ENCODE measurements around the gene ACAP2.

ACAP2 gene

DNA sequence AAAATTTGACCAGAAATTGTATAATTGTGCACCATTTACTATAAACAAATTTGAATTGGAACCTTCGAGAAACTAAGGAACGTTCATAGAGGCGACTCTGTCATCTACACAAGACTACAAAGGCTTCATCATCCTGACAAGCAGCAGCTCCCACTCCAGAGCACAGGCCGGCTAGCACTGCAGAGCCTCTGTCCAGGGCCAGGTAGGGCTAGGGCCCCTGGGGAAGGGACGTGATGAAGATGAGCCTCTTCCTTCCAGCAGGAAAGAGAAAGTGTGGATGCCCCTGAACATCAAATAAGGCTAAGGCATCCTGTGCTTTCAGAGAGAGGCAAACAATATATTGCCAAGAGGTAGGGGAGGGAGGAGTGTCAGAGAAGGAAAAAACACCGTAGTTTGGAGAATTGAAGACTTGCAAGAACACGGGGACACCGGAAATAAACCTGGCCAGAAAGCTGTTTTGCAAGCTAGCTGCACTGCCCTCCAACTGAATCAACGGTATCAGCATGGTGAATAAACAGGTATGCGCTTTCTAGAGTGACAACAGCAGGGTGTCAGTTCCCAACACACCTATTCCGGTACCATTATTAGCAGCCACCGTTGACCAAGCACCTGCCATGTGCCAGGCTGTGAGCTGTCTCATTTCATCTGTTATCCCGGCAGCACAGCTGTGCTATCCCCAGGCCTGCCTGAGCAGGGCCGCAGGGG, 184.2 kb downstream of the ACAP2 start:
- no peak for DNase-seq (ENCODE audit: low read depth)

DNA sequence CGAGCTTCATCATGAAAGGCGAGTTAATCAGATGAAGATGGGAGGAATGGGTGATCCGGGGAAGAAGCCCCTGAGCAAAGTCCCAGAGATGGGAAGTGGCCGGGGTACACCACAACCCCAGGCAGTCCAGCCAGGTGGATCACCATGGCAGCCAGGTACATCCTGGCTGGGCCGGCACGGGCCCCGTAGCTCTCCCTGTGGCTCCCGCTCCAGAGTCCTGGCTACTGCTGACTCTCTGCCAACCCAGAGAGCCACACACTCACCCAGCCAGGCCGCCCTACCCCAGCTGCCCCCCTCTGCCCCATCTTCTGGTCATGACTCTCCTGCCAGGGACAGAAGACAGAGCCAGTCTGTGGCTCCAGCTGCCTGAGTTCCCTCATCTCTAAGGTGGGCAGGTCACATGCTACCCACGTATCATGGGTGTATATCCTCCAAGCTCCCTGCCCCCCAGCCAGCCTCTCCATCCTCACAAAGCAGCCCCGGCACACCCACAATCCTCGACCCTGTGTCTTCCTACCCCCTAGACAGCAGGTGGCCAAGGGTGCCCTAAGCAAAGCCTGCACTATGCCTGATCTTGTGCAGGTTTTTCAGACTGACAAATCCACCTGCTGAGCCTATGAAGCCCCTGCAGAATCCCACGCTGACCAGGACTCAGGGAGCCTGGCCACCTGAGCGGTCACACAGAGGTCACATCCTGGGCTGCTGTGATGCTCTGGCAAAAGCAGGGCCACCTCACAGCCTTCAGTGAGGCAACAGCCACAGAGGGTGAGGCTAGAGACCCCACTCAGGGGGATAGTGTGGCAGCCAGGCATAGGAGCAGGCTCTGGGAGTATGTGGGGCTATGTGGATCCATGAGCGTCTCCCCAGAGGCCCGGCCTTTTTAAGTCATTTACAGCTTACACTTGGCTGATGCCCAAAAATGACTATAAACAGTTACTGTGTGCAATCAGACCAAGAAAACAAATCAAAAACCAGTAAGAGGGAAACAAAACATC, 185.1 kb downstream of the ACAP2 start:
- no peak for DNase-seq (ENCODE audit: low read depth)

DNA sequence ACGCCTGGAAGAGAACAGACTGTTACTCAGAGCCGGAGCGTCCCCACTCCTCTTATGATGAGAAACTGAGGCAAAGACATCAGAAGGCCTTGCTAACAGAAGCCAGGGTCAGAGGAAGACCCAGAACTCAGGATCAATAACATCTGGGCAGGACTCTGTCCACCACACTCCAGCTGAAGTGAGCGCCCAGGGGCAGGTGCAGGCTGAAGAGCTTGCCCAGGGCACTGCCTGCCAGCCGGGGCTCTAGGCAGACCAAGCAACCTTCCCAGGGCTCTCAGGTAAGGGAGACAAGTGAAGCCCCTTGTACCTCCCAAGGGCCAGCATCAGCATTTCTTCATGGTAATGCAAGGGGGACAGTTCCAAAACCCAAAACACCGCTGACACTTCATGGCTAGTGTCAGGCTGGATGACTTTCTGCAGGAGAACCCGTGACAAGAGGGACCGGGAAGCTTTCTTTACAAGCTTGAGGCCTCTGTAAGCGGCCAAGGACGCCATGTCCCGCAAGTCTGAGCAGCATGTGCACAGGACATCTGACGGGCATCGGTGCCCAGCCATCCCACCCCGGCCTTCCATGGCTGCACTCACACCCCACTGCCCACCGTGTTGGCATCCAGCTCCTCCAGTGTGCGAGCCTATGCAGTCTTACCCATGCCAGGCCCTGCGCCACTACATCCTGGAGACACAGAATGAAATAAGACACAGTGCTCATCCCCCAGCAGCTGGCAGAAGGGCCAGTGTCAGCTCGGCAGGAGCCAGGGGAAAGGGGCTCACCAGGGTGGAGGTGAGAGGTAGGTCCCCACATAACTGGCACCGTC, 186.0 kb downstream of the ACAP2 start:
- DNase-seq (ENCODE audit: low read depth) = no peak

DNA sequence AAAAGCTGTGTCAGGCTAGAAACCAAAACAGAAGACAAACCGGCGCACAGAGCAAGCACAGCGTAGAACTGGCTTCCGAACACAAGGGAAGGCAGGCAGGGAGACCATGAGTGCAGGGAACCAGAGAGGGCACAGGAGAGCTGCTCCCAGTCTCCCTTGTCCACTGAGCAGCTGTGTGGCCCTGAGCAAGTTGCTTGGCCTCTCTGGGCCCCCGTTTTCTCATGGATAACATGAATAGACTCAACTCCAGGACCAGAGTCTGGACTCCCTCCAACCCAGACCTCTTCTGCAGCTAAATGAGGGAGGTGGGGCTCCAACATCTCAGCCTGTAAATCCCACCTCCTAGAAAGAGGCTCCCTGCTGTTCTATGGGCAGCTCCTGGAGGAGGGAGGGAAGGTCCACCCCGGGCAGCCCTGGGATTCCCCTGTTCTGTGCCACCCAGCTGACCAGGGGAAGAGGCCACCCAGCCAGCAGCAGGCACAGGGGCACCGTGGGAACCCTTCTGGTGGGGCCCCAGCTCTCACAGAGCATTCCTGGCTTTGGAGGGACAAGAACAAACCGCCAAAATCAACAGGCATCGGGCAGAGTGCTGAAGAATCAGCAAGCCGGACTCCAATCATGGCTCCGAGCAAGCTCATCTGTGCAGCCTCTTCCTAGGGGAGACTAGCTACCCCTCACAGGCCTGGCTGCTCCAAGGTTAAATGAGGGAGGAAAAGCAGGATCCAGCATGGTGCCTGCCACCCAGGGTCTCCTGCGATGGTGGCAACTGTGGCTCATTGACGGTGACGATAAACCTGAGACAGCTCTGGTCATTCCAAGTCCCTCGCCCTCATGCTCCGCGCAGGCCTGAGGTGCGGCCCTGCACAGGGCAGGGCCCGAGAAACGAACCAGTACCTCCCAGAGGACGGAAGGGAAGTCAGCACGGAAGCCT, 187.0 kb downstream of the ACAP2 start:
- DNase-seq (ENCODE audit: low read depth) = no peak

DNA sequence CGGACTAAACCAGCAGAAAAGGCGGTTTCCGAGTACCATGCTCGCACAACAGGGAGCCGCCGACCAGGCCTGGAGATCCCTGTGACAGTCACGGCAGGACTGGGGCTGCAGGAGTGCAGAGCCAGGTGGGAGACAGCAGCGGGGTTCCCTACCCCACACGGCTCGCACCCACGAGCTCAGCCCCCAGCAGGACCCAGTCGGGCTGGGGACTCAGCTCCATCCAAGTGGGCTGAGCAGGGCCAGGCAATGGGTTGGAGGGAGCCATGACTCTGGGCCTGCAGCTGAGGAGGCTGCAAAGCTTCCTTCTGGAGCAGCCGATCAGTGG, 187.7 kb downstream of the ACAP2 start:
- DNase-seq (ENCODE audit: low read depth) = no peak

DNA sequence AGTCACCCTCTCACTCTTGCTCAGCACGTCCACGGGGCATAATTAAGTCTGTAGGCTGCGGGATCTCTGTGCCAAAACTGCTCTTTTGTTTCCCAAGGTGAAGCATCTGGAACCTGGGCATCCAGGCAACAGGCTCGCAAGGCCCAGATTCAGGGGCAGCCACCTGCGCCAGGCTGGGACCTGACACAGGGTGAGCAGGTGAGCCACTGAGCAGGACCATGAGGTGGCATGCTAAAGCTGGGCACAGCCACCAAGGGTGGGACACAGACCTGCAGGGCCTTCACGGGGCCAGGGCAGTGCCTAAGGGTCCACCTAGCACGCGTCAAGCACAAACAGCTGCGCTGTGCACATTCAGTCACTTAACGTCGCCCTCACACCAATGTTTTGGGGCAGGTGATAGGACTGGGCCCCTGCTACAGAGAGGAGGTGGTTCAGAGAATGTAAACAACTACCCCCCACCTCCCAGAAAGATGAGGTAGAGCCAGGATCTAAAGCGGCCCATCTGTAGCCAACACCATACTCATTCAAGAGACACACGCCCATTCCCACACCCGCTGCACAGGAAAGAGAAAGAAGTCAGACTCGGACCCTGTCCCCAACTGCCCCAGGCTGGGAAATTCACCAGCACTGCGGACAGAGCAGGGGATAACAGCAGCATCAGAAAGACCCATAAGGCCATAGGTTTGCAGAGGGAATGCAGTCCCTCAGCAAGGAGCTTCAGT, 188.2 kb downstream of the ACAP2 start:
- no peak for DNase-seq (ENCODE audit: low read depth)

DNA sequence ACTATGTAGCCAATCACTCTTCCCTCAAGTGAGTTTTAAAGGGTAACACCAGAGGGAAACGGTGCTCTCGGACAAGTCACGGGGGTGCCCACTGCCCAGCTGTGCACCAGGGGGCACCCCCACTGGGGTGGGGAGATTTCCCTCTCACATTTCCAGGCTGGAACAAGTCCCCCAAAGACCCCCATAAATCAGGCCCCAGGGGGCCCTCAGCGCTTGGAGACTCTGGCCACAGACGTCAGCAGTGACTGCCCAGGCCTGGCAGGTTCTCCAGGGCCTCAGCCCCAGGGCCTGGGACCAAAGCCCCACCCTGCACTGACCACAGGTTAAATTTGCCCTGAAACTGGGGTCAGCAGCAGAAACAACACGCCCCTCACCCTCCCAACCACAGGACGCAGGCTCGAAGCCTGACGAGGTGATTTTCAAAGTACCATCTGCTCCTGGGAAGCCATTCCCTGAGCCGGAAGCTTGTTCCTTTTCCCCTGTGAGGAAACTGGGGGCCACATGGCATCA, 188.8 kb downstream of the ACAP2 start:
- no peak for DNase-seq (ENCODE audit: low read depth)

DNA sequence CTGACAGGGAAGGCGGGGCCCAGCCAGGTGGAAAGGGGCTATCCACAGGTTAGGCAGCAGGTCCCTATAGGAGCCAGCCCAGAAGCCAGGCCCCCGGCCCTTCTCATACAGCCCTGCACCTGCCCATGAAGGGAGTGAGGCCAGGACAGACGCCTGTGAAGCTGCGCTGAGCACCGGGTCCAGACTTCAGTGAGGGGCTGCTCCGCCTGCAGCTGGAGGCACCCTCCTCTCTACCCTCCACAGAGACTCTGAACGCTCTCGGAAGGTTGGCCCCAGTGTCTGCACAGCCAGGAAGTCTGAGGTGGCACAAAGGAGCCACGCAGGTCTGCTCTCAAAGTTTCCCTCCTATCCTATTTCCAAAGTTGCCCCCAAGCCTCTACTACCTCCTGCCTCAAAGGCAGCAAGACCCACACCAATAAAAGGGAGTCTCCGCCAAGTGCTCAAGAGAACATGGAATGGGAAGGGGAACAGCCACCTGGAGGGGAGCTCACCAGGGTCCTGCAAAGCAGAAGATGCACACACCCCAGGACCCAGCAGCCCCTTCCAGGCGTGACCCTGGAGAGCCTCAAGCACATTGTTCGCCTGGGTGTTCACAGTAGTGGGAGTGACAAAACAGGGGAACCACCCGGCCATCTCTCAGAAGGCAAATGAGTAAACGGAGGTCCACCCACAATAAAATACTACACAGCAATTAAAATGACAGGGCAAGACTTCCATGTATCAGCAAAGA, 191.3 kb downstream of the ACAP2 start:
- DNase-seq (ENCODE audit: low read depth) = no peak

DNA sequence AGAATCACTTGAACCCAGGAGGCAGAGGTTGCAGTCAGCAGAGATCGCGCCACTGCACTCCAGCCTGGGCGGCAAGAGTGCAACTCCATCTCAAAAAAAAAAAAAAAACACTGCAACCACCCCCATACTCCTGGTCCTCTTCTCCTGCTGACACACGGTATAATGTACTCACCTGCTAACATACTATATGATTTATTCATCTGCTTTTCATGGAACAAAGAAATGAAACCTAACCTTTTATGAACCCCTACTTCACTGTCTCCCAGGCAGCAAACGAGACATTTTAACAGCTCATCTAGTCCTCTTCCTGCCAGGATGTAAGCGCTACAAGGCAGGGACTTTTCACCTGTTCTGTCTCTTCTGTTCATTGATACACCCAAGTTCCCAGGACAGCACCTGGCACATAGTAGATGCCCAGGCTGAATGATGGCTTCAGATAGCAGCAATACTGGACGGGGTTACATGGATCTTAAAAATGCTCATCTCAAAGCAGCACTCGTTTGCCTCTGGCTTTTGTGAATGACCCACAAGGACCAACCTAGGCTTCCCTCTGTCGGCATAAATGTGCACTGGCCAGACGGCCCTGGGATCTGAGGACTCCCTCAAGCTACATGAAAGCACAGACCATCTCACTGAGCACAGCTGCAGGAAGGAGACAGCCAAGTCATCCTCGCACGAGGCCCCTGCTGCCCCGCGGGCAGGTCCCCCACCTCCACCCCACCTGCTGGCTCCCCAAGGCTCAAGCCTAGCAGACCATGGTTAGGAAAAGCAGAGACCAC, 192.2 kb downstream of the ACAP2 start:
- DNase-seq (ENCODE audit: low read depth) = no peak

DNA sequence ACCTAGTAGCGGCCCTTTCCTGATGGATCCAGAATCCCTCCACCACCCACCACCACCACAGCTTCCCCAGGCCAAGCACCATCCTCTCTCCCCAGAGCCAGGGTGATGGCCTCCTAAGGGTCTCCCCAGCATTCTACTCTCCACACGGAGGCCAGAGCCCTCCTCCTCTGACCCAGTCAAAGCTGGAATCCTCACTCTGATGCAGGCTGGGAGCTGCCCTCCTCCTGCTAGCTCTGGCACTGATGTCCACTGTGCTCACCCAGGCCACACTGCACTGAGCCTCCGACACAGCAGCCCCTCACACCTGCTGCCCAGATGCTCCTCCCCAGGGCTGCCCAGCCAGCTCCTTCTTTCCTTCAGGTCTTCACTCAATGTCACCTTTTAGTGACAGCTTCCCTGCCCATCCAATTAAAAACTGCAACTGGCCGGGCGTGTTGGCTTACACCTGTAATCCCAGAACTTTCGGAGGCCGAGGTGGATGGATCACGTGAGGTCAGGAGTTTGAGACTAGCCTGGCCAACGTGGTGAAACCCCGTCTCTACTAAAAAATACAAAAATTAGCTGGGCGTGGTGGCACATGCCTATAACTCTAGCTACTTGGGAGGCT, 192.9 kb downstream of the ACAP2 start:
- no peak for DNase-seq (ENCODE audit: low read depth)

DNA sequence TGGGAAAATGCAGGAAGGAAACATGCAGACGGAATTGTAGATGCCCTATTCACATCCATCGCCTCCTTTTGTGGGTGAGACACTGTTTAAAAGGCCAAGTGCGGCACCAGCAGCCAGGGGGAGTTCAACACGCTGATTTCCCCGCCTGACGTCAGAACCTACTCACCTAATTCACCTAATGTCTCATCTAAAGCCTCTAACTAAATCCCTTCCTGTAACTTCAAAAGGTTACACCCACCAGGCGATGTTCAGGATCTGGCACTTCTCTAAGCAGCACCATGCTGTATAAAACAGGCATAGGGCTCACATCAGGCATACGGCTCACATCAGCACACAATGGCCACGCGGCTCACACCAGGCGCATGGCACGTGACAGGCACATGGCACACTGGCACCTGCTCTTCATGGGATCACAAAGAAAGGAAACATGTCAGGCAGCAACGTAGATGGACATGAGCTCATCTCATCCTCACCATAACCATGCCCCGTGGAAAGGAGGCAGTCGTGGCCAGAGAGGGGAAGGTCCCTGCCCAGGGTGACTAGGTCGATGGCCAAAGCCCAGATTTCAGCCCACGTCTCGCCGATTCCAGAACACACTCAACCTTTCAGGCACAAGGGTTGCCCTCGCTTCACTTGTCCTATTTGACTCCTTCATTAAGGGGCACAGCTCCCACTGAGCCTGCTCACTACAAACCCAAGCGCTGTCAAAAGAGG, 193.6 kb downstream of the ACAP2 start:
- DNase-seq (ENCODE audit: low read depth) = no peak

DNA sequence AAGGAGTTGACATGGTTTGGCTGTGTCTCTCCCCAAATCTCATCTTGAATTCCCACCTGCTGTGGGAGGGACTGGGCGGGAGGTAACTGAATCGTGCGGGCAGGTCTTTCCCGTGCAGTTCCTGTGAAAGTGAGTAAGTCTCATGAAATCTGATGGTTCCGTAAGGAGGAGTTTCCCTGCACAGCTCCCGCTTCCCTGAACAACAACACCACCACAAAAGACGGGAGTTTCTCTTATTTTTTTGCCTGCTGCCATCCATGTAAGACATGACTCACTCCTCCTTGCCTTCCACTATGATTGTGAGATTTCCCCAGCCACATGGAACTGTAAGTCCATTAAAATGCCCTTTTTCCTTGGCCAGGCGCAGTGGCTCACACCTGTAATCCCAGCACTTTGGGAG, 194.5 kb downstream of the ACAP2 start:
- DNase-seq (ENCODE audit: low read depth) = no peak

DNA sequence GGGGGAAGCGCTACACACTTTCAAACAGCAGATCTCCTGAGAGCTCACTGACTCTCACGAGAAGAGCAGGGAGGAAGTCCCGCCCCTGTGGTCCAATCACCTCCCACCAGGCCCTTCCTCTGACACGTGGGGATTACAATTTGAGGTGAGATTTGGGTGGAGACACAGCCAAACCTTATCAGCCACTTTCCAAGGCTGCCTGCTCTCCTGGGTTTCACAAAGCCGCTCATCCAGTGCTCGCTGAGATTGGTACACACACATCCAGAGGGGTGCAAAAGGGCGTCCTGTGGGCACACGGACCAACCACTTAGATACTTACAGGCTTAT, 195.0 kb downstream of the ACAP2 start:
- no peak for DNase-seq (ENCODE audit: low read depth)

DNA sequence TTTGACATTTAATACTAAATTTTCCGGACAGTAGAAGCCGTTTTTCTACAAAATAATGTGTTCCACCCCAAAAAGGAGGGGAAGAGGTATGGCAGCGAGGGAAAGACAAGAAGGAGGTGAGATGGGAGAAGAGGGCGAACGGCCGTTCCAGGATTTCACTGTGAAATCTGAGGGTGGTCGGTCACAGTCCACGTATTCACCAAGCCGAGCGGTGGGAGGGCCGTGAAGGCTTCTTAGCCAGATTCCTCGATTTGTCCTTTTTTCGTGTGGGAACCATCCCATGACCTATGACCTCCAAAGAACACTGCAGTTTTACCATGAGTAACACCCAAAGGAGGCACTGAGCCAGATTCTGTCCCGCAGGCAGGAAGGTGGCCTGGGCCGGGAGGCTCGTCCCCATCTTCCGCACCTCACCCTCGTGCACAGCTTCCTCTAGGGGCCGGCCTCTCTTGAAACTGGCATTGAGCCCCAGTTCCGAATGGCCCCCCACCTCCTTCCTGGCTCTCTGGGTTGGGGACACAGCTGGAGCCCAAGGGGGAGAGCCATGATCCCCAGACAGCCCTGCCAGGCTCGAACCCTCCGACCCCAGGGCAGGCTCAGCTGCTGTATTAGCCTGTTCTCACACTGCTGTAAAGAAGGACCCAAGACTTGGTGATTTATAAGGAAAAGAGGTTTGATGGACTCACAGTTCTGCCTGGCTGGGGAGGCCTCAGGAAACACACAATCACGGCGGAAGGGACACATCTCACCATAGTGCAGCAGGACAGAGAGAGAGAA, 195.5 kb downstream of the ACAP2 start:
- no peak for DNase-seq (ENCODE audit: low read depth)

DNA sequence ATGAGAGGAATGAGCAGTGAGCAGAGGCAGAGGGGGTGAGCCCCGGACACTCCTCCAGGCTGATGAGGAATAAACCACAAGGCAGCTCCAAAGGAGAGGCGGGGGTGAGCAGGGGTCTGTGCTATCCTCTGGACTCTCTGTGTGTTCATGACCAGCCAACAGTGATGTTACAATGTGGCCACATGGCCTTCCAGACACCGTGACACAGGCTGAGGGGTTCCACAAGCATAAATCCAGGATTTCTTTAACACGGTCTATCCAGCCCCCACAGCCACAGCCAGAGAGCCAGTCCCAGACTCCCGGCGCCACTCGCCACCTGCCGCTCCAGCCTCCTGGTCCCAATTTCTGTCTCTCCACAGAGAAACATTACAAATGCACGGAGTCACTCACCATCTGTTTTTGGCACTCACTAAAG, 196.2 kb downstream of the ACAP2 start:
- no peak for DNase-seq (ENCODE audit: low read depth)

DNA sequence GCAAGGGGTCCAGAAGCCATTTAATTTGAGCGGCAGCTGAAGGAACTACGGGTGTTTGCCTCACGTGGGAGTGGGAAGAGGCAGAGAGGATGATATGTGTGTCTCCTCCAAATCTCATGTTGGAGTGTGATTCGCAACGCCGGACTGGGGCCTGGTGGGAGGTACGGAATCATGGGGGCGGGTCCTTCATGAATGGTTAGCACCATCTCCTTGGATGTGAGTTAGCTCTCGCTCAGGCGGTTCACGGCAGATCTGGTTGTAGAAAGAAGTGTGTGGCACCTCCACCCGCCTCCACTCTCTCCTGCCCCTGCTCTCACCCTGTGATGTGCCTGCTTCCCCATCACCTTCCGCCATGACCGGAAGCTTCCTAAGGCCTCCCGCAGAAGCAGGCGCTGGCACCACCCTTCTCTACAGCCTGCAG, 197.3 kb downstream of the ACAP2 start:
- DNase-seq (ENCODE audit: low read depth) = no peak
